Panc1 (cell line): ENCODE measurements around the gene KRT78. TPM values are rescaled to one million over a fixed set of nuclear protein-coding genes. Genes with fewer than 3 reads are reported as not detected.

Experiments
- ATAC-seq: fragments of 200-7000 bp; cut with Tn5 transposase; 2 replicates; pipeline ENCODE4 v1.9.1; 2020; ENCODE audit warnings: mild to moderate bottlenecking, moderate library complexity
- BruUV-seq: library from RNA; stranded (reverse); fragments of 400-500 nt; replicated peaks from 2 replicates; lab custom pipeline; 2021; lab: Mats Ljungman, UMichigan
- CTCF ChIA-PET: fragments of 300-600 bp; sonication (Branson Sonifier 250); formaldehyde crosslinking; loops from one replicate; lab custom pipeline; 2022; ENCODE audit warnings: antibody characterized with exemption; lab: Charles Lee
- POLR2A ChIA-PET: fragments of 300-600 bp; sonication (Branson Sonifier 250); formaldehyde crosslinking; loops from one replicate; lab custom pipeline; 2022; ENCODE audit warnings: antibody characterized with exemption; lab: Charles Lee
- DNase-seq: peaks from one replicate; pipeline ENCODE4 v3.0.0-alpha.2; 2010; ENCODE audit warnings: low read depth, low spot score
- H3K27ac ChIP-seq: 2 replicates; pipeline ENCODE4 v1.5.1; 2011; ENCODE audit warnings: mild to moderate bottlenecking, low read length, inconsistent platforms
- H3K27me3 ChIP-seq: fragments of 200-500 bp; sonication (Bioruptor generic); 2 replicates; pipeline ENCODE4 v1.6.0; 2014; ENCODE audit warnings: low read length, inconsistent platforms; ENCODE audit not compliant: control insufficient read depth, insufficient read depth
- H3K36me3 ChIP-seq: fragments of 200-500 bp; sonication (Bioruptor generic); 2 replicates; pipeline ENCODE4 v1.5.1; 2014; ENCODE audit warnings: inconsistent platforms, mild to moderate bottlenecking, low read length, moderate library complexity; ENCODE audit not compliant: control insufficient read depth, insufficient read depth
- H3K4me1 ChIP-seq: 2 replicates; pipeline ENCODE4 v1.5.1; 2011; ENCODE audit warnings: inconsistent platforms, mild to moderate bottlenecking, low read length, moderate library complexity; ENCODE audit not compliant: control insufficient read depth, insufficient read depth
- H3K4me3 ChIP-seq, 2 experiments: 2 replicates each; pipeline ENCODE4 v1.5.1; 2011 to 2012; ENCODE audit warnings: low read depth in 2 of 2, low read length in 2 of 2, mild to moderate bottlenecking in 2 of 2, inconsistent platforms in 1 of 2, moderate library complexity in 1 of 2
- H3K9me3 ChIP-seq: fragments of 200-500 bp; sonication (Bioruptor generic); 2 replicates; pipeline ENCODE4 v1.5.1; 2014; ENCODE audit warnings: low read depth, mild to moderate bottlenecking, inconsistent platforms, low read length, moderate library complexity; ENCODE audit not compliant: control insufficient read depth, insufficient read depth
- POLR2AphosphoS5 ChIP-seq: IDR thresholded peaks from 2 replicates; pipeline ENCODE4 v1.6.1; 2012; ENCODE audit warnings: mild to moderate bottlenecking, low read depth, low read length, moderate library complexity
- SIN3A ChIP-seq: IDR thresholded peaks from 2 replicates; pipeline ENCODE4 v1.6.1; 2012; ENCODE audit warnings: low read depth, mild to moderate bottlenecking, low read length, moderate library complexity, borderline replicate concordance; ENCODE audit not compliant: insufficient read depth
- TCF7L2 ChIP-seq: IDR thresholded peaks from 2 replicates; pipeline ENCODE4 v1.6.1; 2011; ENCODE audit warnings: mild to moderate bottlenecking, low read depth, low read length, inconsistent platforms
- in situ Hi-C: cut with HindIII; loops from 2 replicates; pipeline ENCODE4 v1.10.0; 2016; ENCODE audit warnings: low sequenced_read_pairs, low pct_unique_long_range_greater_than_20kb
- intact Hi-C: fragments of 100-400 bp; cut with micrococcal nuclease; formaldehyde crosslinking; loops from one replicate; pipeline ENCODE4 v1.10.0; 2022; ENCODE audit not compliant: unreplicated experiment
- total RNA-seq: library from RNA; stranded (reverse); gene quantifications from one replicate; pipeline ENCODE4 v1.2.1, GENCODE V29; 2021; ENCODE audit not compliant: unreplicated experiment
- TF ChIP-seq, protein P1 (sequence below): fragments of 450-650 bp; IDR thresholded peaks from 2 replicates; pipeline ENCODE4 v1.5.1; 2017; ENCODE audit warnings: mild to moderate bottlenecking
- TF ChIP-seq, protein P2 (sequence below), 2 experiments: IDR thresholded peaks; 2 replicates each; pipeline ENCODE4 v1.6.1; 2011 to 2012; ENCODE audit warnings: low read depth in 2 of 2, control low read depth in 1 of 2, low read length in 1 of 2, mild to moderate bottlenecking in 1 of 2, moderate library complexity in 1 of 2; ENCODE audit not compliant: insufficient read depth in 1 of 2

Gene KRT78
- total RNA-seq, 1 experiment from 2014 or later = not detected

DNA sequence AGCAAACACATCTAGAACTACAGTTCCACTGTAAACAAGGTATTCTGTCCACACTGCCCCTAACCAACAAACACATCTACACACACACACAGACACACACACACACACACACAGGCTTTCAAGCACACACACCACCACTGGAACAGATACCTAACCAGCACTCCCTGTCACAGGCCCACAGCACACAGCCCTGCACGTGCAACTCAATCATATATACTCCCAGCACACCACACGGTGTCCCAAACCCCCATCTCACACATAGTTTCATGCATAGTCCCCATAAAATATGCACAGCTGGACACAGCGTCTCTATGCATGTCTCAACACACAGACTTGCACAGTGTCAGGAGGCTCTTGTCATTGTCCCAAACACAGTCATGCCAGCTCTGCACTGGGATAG lies 28.4 kb upstream of the KRT78 start:
- DNase-seq (no peak), ATAC-seq (no peak)
- H3K27me3 ChIP-seq = no peaks in the 10 kb centered on the region
- peaks cover 27% of the 10 kb centered on the region for H3K4me1 ChIP-seq
- no peaks in the 10 kb centered on the region for H3K9me3 ChIP-seq
- H3K27ac ChIP-seq = no peak overlapping the region
- no TSS peak for BruUV-seq
- ChIA-PET CTCF (interaction anchor here (0.5 kb wide), 1 partner anchor 730 kb away, joined by 3 read pairs; no protein-coding TSS in a partner anchor), POLR2A (no interaction called here)
- no peak overlapping the region for H3K4me3 ChIP-seq
- H3K36me3 ChIP-seq = no peaks in the 10 kb centered on the region
- intact Hi-C loops (loop anchor here (5.0 kb wide), 1 partner anchor 505 kb away; no protein-coding TSS in a partner anchor), in situ Hi-C loops (loop anchor here (25.0 kb wide), 1 partner anchor 110 kb away; no protein-coding TSS in a partner anchor)
- TF ChIP-seq TCF7L2 = no peak
- no peak for TF ChIP-seq POLR2AphosphoS5
- TF ChIP-seq, protein P1, sequence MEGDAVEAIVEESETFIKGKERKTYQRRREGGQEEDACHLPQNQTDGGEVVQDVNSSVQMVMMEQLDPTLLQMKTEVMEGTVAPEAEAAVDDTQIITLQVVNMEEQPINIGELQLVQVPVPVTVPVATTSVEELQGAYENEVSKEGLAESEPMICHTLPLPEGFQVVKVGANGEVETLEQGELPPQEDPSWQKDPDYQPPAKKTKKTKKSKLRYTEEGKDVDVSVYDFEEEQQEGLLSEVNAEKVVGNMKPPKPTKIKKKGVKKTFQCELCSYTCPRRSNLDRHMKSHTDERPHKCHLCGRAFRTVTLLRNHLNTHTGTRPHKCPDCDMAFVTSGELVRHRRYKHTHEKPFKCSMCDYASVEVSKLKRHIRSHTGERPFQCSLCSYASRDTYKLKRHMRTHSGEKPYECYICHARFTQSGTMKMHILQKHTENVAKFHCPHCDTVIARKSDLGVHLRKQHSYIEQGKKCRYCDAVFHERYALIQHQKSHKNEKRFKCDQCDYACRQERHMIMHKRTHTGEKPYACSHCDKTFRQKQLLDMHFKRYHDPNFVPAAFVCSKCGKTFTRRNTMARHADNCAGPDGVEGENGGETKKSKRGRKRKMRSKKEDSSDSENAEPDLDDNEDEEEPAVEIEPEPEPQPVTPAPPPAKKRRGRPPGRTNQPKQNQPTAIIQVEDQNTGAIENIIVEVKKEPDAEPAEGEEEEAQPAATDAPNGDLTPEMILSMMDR = no peak
- TF ChIP-seq, protein P2, sequence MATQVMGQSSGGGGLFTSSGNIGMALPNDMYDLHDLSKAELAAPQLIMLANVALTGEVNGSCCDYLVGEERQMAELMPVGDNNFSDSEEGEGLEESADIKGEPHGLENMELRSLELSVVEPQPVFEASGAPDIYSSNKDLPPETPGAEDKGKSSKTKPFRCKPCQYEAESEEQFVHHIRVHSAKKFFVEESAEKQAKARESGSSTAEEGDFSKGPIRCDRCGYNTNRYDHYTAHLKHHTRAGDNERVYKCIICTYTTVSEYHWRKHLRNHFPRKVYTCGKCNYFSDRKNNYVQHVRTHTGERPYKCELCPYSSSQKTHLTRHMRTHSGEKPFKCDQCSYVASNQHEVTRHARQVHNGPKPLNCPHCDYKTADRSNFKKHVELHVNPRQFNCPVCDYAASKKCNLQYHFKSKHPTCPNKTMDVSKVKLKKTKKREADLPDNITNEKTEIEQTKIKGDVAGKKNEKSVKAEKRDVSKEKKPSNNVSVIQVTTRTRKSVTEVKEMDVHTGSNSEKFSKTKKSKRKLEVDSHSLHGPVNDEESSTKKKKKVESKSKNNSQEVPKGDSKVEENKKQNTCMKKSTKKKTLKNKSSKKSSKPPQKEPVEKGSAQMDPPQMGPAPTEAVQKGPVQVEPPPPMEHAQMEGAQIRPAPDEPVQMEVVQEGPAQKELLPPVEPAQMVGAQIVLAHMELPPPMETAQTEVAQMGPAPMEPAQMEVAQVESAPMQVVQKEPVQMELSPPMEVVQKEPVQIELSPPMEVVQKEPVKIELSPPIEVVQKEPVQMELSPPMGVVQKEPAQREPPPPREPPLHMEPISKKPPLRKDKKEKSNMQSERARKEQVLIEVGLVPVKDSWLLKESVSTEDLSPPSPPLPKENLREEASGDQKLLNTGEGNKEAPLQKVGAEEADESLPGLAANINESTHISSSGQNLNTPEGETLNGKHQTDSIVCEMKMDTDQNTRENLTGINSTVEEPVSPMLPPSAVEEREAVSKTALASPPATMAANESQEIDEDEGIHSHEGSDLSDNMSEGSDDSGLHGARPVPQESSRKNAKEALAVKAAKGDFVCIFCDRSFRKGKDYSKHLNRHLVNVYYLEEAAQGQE (IDR thresholded peaks at IDR 0.05; ENCODE audit: insufficient read depth in 1 of 2, low read depth in 2 of 2, low read length in 1 of 2) = no peak
- TF ChIP-seq SIN3A = no peak

DNA sequence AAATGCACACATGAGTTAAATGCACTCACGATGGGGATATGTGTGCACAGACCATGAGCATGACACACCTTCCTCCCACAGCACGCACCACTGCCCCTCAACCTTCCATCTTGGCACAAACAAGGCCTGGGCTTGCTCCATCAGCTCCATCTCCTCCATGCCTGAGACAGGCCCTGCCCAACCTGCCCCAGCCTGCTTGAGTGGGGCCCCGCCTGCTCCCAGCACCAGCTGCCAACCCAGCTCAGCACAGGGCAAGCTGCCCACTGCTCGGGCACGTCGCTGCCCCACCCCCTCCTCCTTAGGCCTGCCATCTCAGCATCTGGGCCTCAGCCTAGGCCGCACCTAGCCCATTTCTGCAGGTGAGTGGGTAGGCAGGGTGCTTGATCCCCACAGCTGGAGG lies 27.6 kb upstream of the KRT78 start:
- in situ Hi-C loops = loop anchor here (25.0 kb wide), 1 partner anchor 111 kb away; no protein-coding TSS in a partner anchor
- intact Hi-C loops = loop anchor here (5.0 kb wide), 1 partner anchor 504 kb away; no protein-coding TSS in a partner anchor
- Histone ChIP-seq H3K27me3 (no peaks in the 10 kb centered on the region), H3K36me3 (no peaks in the 10 kb centered on the region), H3K9me3 (no peaks in the 10 kb centered on the region), H3K4me1 (peaks cover 35% of the 10 kb centered on the region), H3K27ac (no peak overlapping the region), H3K4me3 (no peak overlapping the region)
- POLR2A ChIA-PET = no interaction called here
- ATAC-seq = no peak
- CTCF ChIA-PET = interaction anchor here (0.5 kb wide), 1 partner anchor 851 kb away, joined by 7 read pairs; no protein-coding TSS in a partner anchor
- no peak for TF ChIP-seq TCF7L2
- TF ChIP-seq, protein P1 = no peak
- DNase-seq = no peak
- BruUV-seq = no TSS peak
